A673 (cell line): ENCODE data around the gene SLC8A3. TPM values are rescaled to one million over a fixed set of nuclear protein-coding genes. Genes with fewer than 3 reads are reported as not detected.

Source experiments
- BruUV-seq: library from RNA; stranded (reverse); fragments of 400-500 nt; replicated peaks from 2 replicates; lab custom pipeline; 2021; lab: Mats Ljungman, UMichigan
- CTCF ChIA-PET: fragments of 300-600 bp; sonication (Branson Sonifier 250); formaldehyde crosslinking; loops from one replicate; lab custom pipeline; 2022; ENCODE audit warnings: antibody characterized with exemption; lab: Charles Lee
- POLR2A ChIA-PET: fragments of 300-600 bp; sonication (Branson Sonifier 250); formaldehyde crosslinking; loops from one replicate; lab custom pipeline; 2022; ENCODE audit warnings: antibody characterized with exemption; ENCODE audit not compliant: low non-redundant PET; lab: Charles Lee
- DNase-seq: peaks from one replicate; pipeline ENCODE4 v3.0.0-alpha.2; 2015; ENCODE audit warnings: low spot score
- H3K27ac ChIP-seq: fragments of 200-600 bp; sonication (generic); 2 replicates; pipeline ENCODE4 v1.5.1; 2016; ENCODE audit warnings: mixed run types, low read depth, mild to moderate bottlenecking, mixed read lengths, antibody characterized with exemption, low read length; ENCODE audit not compliant: poor library complexity, severe bottlenecking
- H3K27me3 ChIP-seq: fragments of 200-600 bp; sonication (generic); replicated peaks from 2 replicates; pipeline ENCODE4 v1.6.1; 2017; ENCODE audit warnings: mixed run types, low read depth, mild to moderate bottlenecking, mixed read lengths, antibody characterized with exemption, low read length; ENCODE audit not compliant: insufficient read depth, poor library complexity
- H3K36me3 ChIP-seq: fragments of 200-600 bp; sonication (generic); 2 replicates; pipeline ENCODE4 v1.6.1; 2016; ENCODE audit warnings: mixed run types, mild to moderate bottlenecking, mixed read lengths, antibody characterized with exemption, low read length; ENCODE audit not compliant: insufficient read depth, poor library complexity, severe bottlenecking
- H3K4me1 ChIP-seq: fragments of 200-600 bp; sonication (generic); 2 replicates; pipeline ENCODE4 v1.6.1; 2017; ENCODE audit warnings: mixed run types, mild to moderate bottlenecking, mixed read lengths, antibody characterized with exemption, low read length; ENCODE audit not compliant: insufficient read depth, poor library complexity, severe bottlenecking
- H3K4me3 ChIP-seq: fragments of 200-600 bp; sonication (generic); 2 replicates; pipeline ENCODE4 v1.5.1; 2016; ENCODE audit warnings: low read depth, mixed run types, mild to moderate bottlenecking, mixed read lengths, low read length; ENCODE audit not compliant: poor library complexity, severe bottlenecking
- H3K9me3 ChIP-seq: fragments of 200-600 bp; sonication (generic); 2 replicates; pipeline ENCODE4 v1.6.1; 2016; ENCODE audit warnings: mixed run types, low read depth, mild to moderate bottlenecking, mixed read lengths, antibody characterized with exemption, low read length; ENCODE audit not compliant: poor library complexity, severe bottlenecking
- EZH2 ChIP-seq: fragments of 200-600 bp; sonication (generic); IDR thresholded peaks from 2 replicates; pipeline ENCODE4 v1.6.1; 2017; ENCODE audit warnings: borderline replicate concordance, low read depth, mild to moderate bottlenecking, mixed read lengths, antibody characterized with exemption, low read length; ENCODE audit not compliant: poor library complexity, severe bottlenecking
- intact Hi-C: fragments of 100-400 bp; cut with micrococcal nuclease; formaldehyde crosslinking; loops from one replicate; pipeline ENCODE4 v1.10.0; 2022; ENCODE audit not compliant: unreplicated experiment
- total RNA-seq: library from RNA; stranded (reverse); gene quantifications from 2 replicates; pipeline ENCODE4 v1.2.3, GENCODE V29; 2021
- TF ChIP-seq, protein P1 (sequence below): fragments of 300-800, 200-600 bp; sonication (generic); conservative IDR thresholded peaks from 2 replicates; pipeline ENCODE4 v1.5.1; 2017; ENCODE audit warnings: low read depth, mild to moderate bottlenecking, antibody characterized with exemption, low read length, moderate library complexity, mixed read lengths

The SLC8A3 gene
- total RNA-seq, 1 experiment from 2014 or later, result not detected

DNA sequence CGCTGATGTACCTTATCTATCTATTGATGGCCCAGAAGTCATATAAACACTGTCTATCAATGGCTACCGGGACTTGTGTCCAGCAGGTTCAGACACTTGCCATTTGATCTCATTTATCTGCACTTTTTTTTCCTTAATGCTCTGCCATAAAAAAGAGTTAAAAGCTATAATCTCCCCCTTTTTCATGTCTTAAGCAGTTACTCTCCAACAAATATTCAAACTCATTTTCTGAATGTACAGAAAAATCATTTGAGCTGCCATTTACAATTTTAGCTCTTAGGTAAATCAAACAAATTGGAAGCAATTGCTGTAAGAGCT is 101.4 kb downstream of the SLC8A3 start:
- intact Hi-C loops, result loop anchor here (2.0 to 5.0 kb wide), 2 partner anchors 230 to 481 kb away; no protein-coding TSS in a partner anchor
- TF ChIP-seq, protein P1, sequence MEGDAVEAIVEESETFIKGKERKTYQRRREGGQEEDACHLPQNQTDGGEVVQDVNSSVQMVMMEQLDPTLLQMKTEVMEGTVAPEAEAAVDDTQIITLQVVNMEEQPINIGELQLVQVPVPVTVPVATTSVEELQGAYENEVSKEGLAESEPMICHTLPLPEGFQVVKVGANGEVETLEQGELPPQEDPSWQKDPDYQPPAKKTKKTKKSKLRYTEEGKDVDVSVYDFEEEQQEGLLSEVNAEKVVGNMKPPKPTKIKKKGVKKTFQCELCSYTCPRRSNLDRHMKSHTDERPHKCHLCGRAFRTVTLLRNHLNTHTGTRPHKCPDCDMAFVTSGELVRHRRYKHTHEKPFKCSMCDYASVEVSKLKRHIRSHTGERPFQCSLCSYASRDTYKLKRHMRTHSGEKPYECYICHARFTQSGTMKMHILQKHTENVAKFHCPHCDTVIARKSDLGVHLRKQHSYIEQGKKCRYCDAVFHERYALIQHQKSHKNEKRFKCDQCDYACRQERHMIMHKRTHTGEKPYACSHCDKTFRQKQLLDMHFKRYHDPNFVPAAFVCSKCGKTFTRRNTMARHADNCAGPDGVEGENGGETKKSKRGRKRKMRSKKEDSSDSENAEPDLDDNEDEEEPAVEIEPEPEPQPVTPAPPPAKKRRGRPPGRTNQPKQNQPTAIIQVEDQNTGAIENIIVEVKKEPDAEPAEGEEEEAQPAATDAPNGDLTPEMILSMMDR, result no peak
- no peak for TF ChIP-seq EZH2
- Histone ChIP-seq H3K27ac (no peak overlapping the region), H3K36me3 (no peaks in the 10 kb centered on the region), H3K4me1 (no peaks in the 10 kb centered on the region), H3K9me3 (no peaks in the 10 kb centered on the region), H3K27me3 (peaks cover 77% of the 10 kb centered on the region), H3K4me3 (no peak overlapping the region)
- ChIA-PET CTCF (interaction anchor here (0.6 to 1.2 kb wide), 2 partner anchors 13 to 480 kb away, joined by 3 to 5 read pairs; no protein-coding TSS in a partner anchor), POLR2A (no interaction called here)
- no peak for DNase-seq
- no TSS peak for BruUV-seq

DNA sequence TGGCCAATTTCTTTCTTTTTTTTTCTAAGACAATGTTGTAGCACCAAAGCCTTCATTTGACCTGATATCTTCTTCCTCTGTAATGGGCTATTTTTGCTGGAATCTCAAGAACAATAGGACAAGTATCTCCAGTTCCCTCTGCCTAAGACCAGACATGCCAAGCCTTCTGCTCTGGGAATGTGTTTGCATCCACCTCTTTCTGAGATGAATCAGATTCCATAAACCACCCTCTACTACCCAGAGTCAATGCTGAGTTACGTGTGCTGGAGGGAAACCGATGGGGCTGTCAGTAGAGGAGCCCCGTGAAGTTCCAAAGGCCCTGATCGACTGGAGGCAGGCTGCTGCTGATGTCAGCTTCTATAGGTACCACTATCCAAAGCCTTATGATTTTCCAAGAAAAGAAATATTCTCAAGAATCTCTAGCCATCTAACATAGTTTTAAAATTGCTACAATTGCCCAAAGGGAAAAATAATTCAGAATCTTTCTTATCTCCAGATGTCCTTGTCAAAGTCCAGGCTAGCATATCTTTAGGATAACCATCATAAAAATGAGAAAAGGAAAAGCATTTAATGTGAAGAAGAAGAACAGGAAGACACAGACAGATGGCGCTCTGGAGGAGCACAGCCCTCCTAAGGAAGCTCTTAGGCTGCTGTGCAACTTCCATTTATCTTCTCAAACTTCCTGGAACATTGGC is 101.9 kb downstream of the SLC8A3 start:
- H3K4me3 ChIP-seq, result no peak overlapping the region
- H3K27me3 ChIP-seq, result peaks cover 79% of the 10 kb centered on the region
- BruUV-seq, result no TSS peak
- CTCF ChIA-PET, result interaction anchor here (1.2 kb wide), 1 partner anchor 481 kb away, joined by 5 read pairs; no protein-coding TSS in a partner anchor
- no peaks in the 10 kb centered on the region for H3K9me3 ChIP-seq
- intact Hi-C loops, result loop anchor here (2.0 to 5.0 kb wide), 2 partner anchors 230 to 482 kb away; no protein-coding TSS in a partner anchor
- DNase-seq, result peak; percentile 49
- H3K36me3 ChIP-seq, result no peaks in the 10 kb centered on the region
- H3K27ac ChIP-seq, result no peak overlapping the region
- TF ChIP-seq EZH2, result no peak
- TF ChIP-seq, protein P1, result peak; percentile 65
- no peaks in the 10 kb centered on the region for H3K4me1 ChIP-seq
- POLR2A ChIA-PET, result no interaction called here

DNA sequence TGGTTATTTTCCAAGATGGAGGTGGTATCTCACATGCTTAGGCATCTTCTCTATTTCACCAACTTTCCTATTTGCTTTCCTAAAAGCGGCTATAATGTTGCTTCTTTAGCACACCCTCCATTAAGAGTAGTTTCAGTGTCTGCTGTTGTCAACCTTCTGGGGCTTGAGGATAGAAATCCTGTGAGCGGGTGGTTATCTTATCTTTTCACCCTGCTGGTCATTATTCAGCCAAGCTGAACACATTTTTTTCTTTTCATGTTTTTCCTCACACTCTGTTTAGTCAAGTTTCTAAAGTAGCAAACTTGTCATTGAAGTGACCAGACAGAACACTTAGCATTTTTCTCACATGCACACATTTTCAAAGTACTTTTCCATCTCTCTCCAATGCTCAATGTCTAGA is 104.5 kb downstream of the SLC8A3 start:
- no peak overlapping the region for H3K27ac ChIP-seq
- intact Hi-C loops, result no loop called here
- CTCF ChIA-PET, result no interaction called here

More for the DNA sequence above, 104.5 kb downstream of the SLC8A3 start:
- TF ChIP-seq EZH2, result no peak
- TF ChIP-seq, protein P1, result no peak
- POLR2A ChIA-PET, result no interaction called here
- Histone ChIP-seq H3K36me3 (no peaks in the 10 kb centered on the region), H3K27me3 (peaks cover 67% of the 10 kb centered on the region), H3K4me1 (no peaks in the 10 kb centered on the region), H3K4me3 (no peak overlapping the region), H3K9me3 (no peaks in the 10 kb centered on the region)
- no TSS peak for BruUV-seq
- no peak for DNase-seq
